OCI-LY7 (cell line): ENCODE data around the gene GLIS2.

Source experiments
- CTCF ChIP-seq: fragments of 200-600 bp; sonication (generic); conservative IDR thresholded peaks from 2 replicates; pipeline ENCODE4 v1.5.1; 2014; ENCODE audit warnings: mild to moderate bottlenecking, antibody characterized with exemption, low read length, moderate library complexity, mixed read lengths
- EZH2phosphoT487 ChIP-seq: fragments of 200-600 bp; sonication (generic); IDR thresholded peaks from 2 replicates; pipeline ENCODE4 v1.6.1; 2018; ENCODE audit warnings: low read depth, borderline replicate concordance, mild to moderate bottlenecking, mixed run types, antibody characterized with exemption, low read length, moderate library complexity, mixed read lengths

GRCh38 chr16:4342866-4343744 lies 27.2 kb downstream of the GLIS2 start:
- TF ChIP-seq CTCF (no peak), EZH2phosphoT487 (no peak)
